ENCODE data around the gene RFX8.

DNA sequence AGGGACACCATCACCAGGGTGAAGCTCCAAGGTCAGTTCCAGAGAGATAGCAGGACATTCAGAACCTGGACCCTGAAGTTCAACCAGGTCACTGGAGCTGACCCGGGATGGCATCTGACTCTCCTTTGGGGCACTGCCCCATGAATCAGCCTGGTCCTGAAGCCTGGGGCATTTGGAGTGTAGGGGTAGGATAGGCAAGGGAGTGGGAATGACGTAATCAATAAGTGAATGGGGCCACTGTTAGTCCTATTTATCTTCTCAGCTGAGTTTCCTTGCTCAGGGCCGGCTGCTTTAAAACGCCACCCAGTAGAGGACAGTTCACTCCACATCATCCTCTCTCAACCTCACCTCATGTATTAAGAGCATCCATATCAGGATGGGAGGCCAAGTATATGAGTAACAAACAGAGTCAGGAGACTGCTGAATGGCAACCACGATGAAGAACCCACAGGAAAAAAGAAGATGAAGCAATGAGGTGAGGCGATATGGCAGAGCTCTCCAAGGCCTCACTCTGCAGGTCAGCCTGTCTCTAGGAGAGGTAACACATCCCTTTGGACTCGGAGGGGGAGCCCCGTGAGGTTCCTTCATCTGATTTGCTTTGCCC, 1.8 kb upstream of the RFX8 start:
- TF ChIP-seq GATA3 (IDR thresholded peaks at IDR 0.05; ENCODE audit: low read depth, low read length), result no peak
- no peak for TF ChIP-seq GATA2 (IDR thresholded peaks at IDR 0.05; ENCODE audit: low read depth, low read length)
